SK-N-DZ (cell line): ENCODE results near the gene ZNF337. TPM values are rescaled to one million over a fixed set of nuclear protein-coding genes. Genes with fewer than 3 reads are reported as not detected.
"Not testable (repeated sequence)": the region's sequence is repeated elsewhere in the genome, so short reads cannot be mapped to it uniquely, and the experiment has no call there.

Source experiments
- DNase-seq: peaks from one replicate; pipeline ENCODE4 v3.0.0-alpha.2; 2015; ENCODE audit warnings: low spot score
- polyA plus RNA-seq, 2 experiments: library from polyadenylated mRNA; depleted of rRNA; stranded (reverse); fragments of >200 nt; gene quantifications; 2 replicates each; pipeline ENCODE4 v1.2.3, GENCODE V29; 2014

The ZNF337 gene
- 20.6 and 23.3 TPM in 2 replicates for polyA plus RNA-seq (2014; cell fraction: cytosol; rRNA removed)
- 57.0 and 61.1 TPM in 2 replicates for polyA plus RNA-seq (2014; cell fraction: nucleus; rRNA removed)

DNA sequence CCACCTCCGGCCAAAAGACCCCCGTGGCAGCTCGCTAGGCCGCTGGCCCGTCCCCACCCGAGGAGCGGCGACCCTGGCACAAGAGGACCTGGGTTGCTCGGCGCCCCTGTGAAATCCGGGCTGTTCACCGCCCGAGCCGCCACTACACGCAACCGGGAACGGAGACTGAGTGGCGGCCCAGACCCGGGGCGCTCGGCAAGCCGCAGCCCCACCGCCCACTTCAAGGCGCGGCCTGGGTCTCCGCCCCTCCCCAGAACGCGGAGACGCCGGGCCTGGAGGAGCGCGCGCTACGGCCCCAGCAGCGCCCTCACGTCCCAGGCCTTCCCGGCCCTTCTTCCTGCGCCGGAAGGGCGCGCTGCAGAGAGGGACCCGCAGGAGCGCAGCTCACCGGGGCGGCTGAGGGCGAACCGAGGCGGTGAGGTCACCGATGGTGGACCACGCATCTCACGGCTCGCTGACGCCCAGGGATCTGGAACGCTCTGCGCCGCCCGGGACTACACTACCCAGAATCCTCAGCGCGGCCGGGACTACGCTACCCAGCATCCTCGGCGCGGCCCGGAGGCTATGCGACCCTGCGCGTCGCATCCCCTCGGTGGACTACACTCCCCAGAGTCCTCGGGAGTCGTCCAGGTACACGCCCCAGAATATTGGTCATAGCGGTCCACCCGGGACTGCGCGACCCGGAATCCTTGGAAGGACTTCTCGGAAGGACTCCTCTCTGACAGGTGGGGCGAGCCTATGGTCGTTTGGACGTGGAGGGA lies at the start of gene ZNF337:
TSS of gene ZNF337 (minus strand) at position 483 of the 761 bp plus-strand sequence. CDS start 10,436 bp downstream, outside the sequence.
- peak; percentile 98 for DNase-seq

DNA sequence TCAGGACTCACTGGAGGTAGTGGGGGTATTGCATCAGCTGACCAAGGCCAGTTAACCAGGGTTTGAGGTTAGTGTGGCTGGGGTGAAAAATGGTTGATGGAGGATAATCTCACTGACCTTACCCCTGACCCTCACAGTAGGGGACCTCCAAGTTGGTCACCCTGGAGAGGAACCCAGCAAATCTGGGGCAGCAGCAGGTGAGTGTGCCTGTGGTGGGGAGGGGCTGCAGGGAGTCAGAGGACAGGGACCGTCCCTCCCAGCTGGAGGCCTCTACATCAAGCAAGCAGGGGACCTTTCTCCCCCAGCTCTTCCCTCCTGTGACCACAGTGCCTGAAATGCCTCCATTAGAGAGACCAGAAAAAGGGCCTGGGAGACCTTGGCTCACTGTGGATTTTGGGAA lies 49.1 kb upstream of the ZNF337 start:
- DNase-seq: no peak

DNA sequence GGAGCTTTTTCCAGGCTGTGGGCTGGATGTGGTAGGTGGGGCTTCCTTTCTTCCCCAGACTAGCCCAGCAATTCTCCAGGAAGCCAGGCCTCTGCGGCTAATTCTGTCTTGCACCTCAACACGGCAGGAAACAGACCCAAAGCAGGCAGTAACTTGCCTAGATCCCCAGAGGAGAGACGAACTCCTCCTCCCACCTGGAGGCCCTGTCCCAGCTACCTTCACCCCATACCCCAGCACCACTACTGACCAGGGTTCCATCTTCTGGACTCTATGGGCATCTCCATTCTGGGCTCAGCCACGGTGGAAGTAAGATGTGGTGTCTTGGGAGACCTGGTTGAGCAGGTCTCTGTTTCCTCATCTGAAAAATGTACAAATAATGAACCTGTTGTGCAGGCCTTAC lies 48.4 kb upstream of the ZNF337 start:
- DNase-seq: no peak

DNA sequence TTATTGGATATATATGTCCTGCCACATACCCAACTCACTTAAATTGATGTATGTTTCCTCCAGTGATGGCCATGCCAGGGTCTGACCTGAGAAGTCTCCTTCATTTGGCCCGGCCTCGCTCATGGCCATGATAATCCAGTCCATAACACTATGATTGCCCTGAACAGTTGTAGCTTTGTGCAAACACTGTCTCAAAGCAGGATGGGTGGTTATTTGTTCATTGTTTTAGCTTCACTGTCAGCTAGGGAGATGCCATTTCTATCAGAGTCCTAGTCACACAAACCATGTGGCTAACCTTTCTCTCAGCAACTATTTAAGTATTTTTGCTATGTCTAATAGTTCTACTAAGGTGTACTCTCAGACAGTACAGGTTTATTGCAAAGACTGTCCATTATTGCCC lies 47.6 kb upstream of the ZNF337 start:
- no peak for DNase-seq

DNA sequence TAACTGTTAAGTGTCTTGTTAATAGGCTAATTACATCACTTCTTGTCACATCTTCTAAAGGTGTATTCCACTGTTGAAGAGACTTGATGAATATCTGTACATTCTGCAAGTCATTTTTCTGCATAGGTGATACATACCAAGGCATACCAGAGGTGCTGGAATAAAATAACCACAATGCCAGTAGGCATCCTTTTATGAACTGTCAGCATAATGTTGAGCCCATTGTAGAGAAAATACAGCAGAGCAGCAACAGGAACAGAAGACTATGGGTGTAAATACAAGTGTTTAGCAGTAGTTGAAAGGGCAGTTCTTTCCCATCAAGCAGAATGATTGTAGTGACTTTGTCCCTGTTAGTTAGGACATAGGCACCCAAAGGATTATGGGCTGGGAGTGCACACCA lies 44.4 kb upstream of the ZNF337 start:
- no peak for DNase-seq

DNA sequence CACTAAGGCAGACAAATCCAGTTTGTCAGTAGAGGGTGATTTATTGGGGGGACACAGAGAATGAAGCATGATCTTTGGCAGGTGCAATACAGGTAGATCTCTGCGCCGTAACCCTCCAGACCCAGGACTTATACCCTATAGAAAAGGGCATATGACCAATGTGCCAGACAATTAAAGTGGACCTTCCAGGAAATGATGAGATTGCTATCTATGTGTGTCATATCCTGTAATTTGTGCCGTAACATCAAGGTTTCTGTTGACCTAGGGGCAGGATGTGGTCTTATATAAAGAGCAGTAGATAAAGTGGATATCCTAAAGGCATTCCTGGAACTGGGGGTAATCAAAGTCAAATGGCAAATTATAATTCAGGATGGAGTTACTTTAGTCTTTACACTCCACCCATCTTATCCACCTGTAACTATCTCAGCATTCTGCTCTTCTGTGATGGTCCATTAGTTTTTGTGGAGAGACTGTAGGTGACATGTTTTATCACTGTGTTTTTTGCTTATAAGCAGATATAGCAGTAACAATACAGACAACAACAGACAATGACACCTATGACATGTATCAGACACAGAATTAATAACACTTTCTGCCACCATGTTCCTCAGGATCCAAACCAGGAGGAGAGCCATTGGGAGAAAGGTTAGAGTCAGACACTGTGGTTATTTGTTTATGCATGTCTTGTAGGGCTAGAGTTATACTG lies 43.1 kb upstream of the ZNF337 start:
- DNase-seq: no peak

DNA sequence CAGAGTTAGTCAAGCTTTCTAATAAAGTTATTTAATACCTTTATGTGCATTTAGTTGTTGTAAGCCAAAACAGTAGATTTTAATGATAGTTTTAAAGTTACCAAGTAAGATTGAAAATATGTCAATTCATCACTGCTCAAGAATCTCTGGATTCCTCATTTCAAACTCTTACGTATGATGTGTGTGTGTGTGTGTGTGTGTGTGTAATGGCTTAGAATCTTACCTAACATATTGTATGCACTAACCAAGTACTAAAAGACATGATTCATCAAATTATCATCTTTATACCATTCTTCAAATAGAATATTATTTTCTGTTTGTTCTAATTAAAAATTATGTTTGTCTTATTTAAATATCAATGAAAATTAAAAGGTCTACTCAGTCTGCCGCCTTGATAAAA lies 41.5 kb upstream of the ZNF337 start:
- DNase-seq: no peak

DNA sequence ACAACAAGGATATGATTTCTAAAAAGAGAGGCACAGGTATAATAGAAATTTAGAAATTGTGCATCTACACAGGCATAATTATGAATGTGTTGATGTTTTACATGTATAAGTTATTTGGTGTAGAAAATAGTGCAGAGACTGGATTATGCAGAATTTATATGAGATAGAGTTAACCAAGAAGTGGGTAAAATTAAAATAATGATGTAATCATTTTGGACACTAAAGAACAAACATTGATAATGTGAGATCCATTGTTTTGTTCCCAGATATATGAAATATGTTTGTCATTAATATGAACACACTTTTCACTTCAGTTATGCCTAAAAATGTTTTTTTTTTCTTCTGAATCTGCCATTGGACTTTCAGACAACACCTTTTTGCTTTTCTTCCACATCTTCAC lies 37.2 kb upstream of the ZNF337 start:
- no peak for DNase-seq

DNA sequence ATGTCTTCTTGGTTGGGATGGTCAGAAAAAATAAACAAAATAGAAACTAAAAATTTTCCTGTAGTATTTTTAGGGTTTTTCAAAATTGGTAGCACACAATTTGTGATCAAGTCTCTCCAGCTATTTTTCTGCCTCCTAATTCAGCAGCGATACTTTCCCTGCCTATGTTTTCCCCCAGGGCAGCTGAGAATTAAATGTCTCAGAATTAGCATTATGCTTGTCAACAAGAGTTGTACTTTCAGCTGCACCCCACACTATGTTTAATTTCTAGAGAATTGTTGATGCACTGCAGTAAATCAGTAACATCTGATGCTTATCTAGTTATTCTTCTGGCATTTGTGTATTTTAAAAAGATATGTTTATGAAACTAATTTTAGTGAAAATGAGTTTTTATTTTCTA lies 34.2 kb upstream of the ZNF337 start:
- DNase-seq: no peak

DNA sequence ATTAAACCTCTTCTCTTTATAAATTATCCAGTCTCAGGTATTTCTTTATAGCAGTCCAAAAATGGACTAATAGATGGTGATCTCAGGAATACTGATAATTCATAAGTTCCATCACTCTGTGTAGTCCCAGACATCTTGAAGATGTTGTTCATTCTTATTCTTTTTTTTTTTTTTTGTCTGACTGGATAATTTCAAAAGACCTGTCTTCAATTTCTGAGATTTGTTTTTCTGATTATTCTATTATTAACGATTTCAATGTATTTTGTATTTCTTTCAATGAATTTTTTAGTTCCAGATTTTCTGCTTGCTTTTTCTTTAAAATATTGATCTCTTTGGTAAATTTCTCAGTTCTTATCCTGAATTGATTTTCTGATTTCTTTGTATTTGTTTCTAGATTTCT lies 29.7 kb upstream of the ZNF337 start:
- no peak for DNase-seq

DNA sequence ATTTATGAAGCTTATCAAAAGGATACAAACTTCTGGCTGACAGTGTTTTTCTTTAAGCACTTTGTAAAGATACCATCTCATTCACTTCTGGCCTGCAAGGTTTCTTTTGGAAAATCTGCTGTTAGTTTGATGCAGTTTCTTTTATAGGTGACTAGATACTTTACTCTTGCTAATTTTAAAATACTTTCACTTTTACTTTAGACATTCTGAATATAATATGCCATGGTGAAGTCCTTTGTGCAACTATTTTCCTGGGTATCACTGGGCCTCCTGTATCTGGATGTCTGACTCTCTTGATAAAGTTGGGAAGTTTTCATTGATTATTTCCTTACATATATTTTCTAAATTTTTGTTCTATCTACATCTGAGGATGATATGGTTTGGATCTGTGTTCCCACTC lies 29.0 kb upstream of the ZNF337 start:
- DNase-seq: no peak

DNA sequence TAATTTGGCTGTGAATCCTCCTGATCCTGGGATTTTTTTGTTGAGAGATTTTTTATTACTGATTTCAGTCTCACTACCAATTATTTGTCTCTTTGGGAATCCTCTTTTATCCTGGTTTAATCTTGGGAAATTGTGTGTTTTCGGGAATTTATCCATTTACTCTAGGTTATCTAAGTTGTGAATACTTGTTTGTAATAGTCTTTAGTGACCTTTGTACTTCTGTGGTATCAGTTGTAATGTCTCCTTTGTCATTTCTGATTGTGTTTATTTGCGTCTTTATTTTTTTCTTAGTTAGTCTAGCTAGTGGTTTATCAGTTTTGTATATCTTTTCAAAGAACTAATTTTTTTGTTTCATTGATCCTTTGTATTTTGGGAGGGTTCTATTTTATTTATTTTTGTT lies 27.3 kb upstream of the ZNF337 start:
- DNase-seq: no peak

DNA sequence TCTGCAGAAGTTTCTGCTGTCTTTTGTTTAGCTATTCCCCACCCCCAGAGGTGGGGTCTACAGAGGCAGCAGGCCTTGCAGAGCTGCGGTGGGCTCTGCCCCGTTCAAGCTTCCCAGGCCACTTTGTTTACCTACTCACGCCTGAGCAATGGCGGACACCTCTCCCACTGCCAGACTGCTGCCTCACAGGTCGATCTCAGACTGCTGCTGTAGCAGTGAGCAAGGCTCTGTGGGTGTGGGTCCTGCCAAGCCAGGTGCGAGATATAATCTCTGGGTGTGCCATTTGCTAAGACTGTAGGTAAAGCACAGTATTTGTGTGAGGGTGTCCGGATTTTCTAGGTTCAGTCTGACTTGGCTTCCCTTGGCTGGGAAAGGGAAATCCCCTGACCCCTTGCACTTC lies 23.6 kb upstream of the ZNF337 start:
- DNase-seq: no peak

DNA sequence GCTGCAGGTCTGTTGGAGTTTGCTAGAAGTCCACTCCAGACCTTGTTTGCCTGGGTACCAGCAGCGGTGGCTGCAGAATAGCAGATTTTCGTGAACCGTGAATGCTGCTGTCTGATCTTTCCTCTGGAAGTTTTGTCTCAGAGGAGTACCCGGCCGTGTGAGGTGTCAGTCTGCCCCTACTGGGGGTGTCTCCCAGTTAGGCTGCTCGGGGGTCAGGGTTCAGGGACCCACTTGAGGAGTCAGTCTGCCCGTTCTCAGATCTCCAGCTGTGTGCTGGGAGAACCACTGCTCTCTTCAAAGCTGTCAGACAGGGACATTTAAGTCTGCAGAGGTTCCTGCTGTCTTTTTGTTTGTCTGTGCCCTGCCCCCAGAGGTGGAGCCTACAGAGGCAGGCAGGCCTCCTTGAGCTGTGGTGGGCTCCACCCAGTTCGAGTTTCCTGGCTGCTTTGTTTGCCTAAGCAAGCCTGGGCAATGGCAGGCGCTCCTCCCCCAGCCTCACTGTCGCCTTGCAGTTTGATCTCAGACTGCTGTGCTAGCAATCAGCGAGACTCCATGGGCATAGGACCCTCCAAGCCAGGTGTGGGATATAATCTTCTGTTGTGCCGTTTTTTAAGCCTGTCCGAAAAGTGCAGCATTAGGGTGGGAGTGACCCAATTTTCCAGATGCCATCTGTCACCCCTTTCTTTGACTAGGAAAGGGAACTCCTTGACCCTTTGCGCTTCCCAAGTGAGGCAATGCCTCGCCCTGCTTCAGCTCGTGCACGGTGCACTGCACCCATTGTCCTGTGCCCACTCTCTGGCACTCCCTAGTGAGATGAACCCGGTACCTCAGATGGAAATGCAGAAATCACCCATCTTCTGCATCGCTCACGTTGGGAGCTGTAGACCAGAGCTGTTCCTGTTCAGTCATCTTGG lies 22.5 kb upstream of the ZNF337 start:
- not testable (repeated sequence) for DNase-seq

DNA sequence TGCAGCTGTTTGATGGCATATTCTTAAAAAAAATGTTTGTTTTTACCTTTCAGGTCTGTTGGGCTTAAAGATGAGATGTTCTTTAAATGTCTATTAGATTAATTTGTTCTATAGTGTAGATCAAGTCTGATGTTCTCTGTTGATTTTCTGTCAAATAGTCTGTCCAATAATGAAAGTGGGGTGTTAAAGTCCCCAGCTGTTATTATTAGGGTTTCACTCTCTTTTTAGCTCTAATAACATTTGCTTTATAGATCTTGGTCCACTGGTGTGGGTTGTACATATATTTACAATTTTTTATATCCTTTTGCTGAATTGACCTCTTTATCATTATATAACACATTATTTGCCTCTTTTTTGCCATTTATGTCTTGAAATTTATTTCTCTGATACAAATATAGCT lies 11.0 kb upstream of the ZNF337 start:
- no peak for DNase-seq

DNA sequence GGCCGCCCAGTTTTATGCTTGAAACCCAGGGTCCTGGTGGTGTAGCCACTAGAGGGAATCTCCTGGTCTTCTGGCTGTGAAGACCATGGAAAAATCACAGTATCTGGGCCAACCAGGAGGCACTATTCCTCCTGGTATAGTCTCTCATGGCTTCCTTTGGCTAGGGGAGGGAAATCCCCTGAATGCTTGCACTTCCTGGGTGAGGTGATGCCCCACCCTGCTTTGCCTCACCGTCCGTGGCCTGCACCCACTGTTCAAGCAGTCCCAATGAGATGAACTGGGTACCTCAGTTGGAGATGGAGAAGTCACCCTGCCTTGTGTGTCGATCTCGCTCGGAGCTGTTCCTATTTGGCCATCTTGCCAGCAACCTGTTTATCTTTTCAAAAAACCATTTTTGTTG lies 10.1 kb upstream of the ZNF337 start:
- no peak for DNase-seq

DNA sequence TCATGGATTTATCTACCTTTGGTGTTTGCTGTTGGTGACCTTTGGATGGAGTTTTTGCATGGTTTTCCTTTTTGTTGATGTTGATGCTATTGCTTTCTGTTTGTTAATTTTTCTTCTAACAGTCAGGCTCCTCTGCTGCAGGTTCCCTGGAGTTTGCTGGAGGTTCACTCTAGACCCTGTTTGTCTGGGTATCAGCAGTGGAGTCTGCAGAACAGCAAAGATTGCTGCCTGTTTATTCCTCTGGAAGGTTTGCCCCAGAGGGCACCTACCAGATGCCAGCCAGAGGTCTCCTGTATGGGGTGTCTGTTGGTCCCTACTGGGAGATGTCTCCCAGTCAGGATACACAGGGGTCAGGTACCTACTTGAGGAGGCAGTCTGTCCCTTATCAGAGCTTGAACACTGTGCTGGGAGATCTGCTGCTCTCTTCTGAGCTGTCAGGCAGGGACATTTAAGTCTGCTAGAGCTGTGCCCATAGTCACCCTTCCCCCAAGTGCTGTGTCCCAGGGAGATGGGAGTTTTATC lies 9.2 kb upstream of the ZNF337 start:
- no peak for DNase-seq

DNA sequence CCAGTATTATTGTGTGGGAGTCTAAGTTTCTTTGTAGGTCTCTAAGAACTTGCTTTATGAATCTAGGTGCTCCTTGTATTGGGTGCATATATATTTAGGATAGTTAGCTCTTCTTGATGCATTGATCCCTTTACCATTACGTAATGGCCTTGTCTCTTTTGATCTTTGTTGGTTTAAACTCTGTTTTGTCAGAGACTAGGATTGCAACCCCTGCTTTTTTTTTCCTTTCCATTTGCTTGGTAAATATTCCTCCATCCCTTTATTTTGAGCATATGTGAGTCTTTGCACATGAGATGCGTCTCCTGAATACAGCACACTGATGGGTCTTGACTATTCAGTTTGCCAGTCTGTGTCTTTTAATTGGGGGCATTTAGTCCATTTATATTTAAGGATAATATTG lies 7.7 kb upstream of the ZNF337 start:
- not testable (repeated sequence) for DNase-seq

DNA sequence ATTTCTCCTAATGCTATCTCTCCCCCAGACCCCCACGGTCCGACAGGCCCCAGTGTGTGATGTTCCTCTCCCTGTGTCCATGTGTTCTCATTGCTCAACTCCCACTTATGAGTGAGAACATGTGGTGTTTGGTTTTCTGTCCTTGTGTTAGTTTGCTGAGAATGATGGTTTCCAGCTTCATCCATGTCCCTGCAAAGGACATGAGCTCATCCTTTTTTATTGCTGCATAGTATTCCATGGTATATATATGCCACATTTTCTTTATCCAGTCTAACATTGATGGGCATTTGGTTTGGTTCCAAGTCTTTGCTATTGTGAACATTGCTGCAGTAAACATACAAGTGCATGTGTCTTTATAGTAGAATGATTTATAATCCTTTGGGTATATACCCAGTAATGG lies 4.2 kb upstream of the ZNF337 start:
- not testable (repeated sequence) for DNase-seq

DNA sequence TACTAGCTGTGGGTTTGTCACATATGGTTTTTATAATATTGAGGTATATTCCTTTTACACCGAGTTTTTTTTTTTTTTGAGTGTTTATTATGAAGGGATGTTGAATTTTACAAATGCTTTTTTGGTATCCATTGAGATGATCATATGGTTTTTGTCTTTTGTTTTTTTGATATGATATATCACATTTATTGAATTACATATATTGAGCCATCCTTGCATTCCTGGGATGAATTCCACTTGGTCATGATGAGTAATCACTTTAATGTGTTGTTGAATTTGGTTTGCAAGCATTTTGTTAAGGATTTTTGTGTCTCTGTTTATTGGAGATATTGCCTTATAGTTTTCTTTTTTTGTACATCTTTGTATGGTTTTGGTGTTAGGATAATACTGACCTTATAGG lies 3.3 kb upstream of the ZNF337 start:
- DNase-seq: no peak

DNA sequence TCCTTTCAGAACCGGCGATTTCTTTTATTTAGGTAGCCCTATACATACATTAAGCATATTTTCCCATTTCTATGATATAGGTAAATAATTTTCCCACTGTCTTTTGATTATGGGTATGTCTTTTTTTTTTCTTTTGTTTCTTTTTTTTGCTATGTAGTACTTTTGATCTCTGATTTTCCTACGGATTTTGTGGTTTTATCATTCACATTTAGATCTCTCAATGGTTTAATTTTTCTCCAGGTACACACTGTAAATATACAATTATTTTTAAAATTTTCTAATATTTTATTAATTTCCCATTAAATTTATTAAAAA lies 436 bp upstream of the ZNF337 start:
- no peak for DNase-seq
